Endothelial cell of umbilical vein (primary cell): ENCODE data around the gene JAZF1. TPM values are rescaled to one million over a fixed set of nuclear protein-coding genes. Genes with fewer than 3 reads are reported as not detected.

Experiments
- BruUV-seq: library from RNA; stranded (reverse); fragments of 400-500 nt; replicated peaks from 2 replicates; lab custom pipeline; 2021; lab: Mats Ljungman, UMichigan
- CTCF ChIA-PET: fragments of 300-600, 350-600 bp; sonication (Branson Sonifier 250); formaldehyde crosslinking; loops from one replicate; lab custom pipeline; 2021; ENCODE audit warnings: antibody characterized with exemption, inconsistent platforms; lab: Charles Lee
- POLR2A ChIA-PET: fragments of 300-600, 350-600 bp; sonication (Branson Sonifier 250); formaldehyde crosslinking; loops from one replicate; lab custom pipeline; 2021; ENCODE audit warnings: antibody characterized with exemption, inconsistent platforms; lab: Charles Lee
- DNase-seq: peaks from one replicate; pipeline ENCODE4 v3.0.0-alpha.2; 2011; ENCODE audit warnings: low read depth, low spot score
- FAIRE-seq: peaks from 2 replicates; lab custom pipeline; 2011; peaks lifted over from hg19 to GRCh38; lab: Jason Lieb, UNC
- H2AFZ ChIP-seq: 2 replicates; pipeline ENCODE4 v1.6.0; 2012; ENCODE audit warnings: low read depth, low read length, control low read depth, inconsistent platforms
- H3K27ac ChIP-seq: 2 replicates; pipeline ENCODE4 v1.5.1; 2011; ENCODE audit warnings: low read depth, mild to moderate bottlenecking, control low read depth, low read length, moderate library complexity; ENCODE audit not compliant: insufficient read depth
- H3K27me3 ChIP-seq, 2 experiments: 2 replicates each; pipeline versions ENCODE4 v1.6.0 to v1.6.1; 2011; ENCODE audit warnings: low read length in 2 of 2, mixed read lengths in 1 of 2; ENCODE audit not compliant: control insufficient read depth in 2 of 2, insufficient read depth in 2 of 2
- H3K36me3 ChIP-seq, 2 experiments: 2 replicates in 1 of 2; 3 replicates in 1 of 2; pipeline ENCODE4 v1.5.1; 2011; ENCODE audit warnings: low read length in 2 of 2, mild to moderate bottlenecking in 1 of 2, moderate library complexity in 1 of 2; ENCODE audit not compliant: control insufficient read depth in 2 of 2, insufficient read depth in 2 of 2; ENCODE audit errors: extremely low read depth in 1 of 2
- H3K4me1 ChIP-seq: 3 replicates; pipeline ENCODE4 v1.5.1; 2011; ENCODE audit warnings: mild to moderate bottlenecking, low read length; ENCODE audit not compliant: control insufficient read depth, insufficient read depth; ENCODE audit errors: extremely low read depth
- H3K4me2 ChIP-seq: 2 replicates; pipeline ENCODE4 v1.6.1; 2011; ENCODE audit warnings: low read length, control low read depth, mixed read lengths; ENCODE audit not compliant: insufficient read depth
- H3K4me3 ChIP-seq, 3 experiments: fragments of 200-600 bp in 1 of 3; sonication (generic), shearing (Covaris generic) in 1 of 3; replicated peaks in 1 of 3; 2 replicates each; pipeline ENCODE4 v1.5.1; 2011 to 2016; ENCODE audit warnings: control low read depth in 3 of 3, low read length in 3 of 3, mild to moderate bottlenecking in 2 of 3, inconsistent platforms in 1 of 3, low read depth in 1 of 3, moderate library complexity in 1 of 3; ENCODE audit not compliant: insufficient read depth in 1 of 3
- H3K79me2 ChIP-seq: 2 replicates; pipeline ENCODE4 v1.6.0; 2012; ENCODE audit warnings: low read length, inconsistent platforms; ENCODE audit not compliant: control insufficient read depth, insufficient read depth
- H3K9ac ChIP-seq: replicated peaks from 2 replicates; pipeline ENCODE3; 2011; ENCODE audit warnings: low read length, control low read depth; ENCODE audit not compliant: insufficient read depth; ENCODE audit errors: extremely low read depth
- H3K9me1 ChIP-seq: replicated peaks from 3 replicates; pipeline ENCODE4 v1.6.0; 2011; ENCODE audit warnings: mild to moderate bottlenecking, low read length; ENCODE audit not compliant: control insufficient read depth, insufficient read depth; ENCODE audit errors: extremely low read depth
- H3K9me3 ChIP-seq: replicated peaks from 2 replicates; pipeline ENCODE4 v1.5.1; 2012; ENCODE audit warnings: low read length, inconsistent platforms; ENCODE audit not compliant: control insufficient read depth, insufficient read depth
- H4K20me1 ChIP-seq: replicated peaks from 2 replicates; pipeline ENCODE3; 2011; ENCODE audit warnings: mild to moderate bottlenecking, low read length; ENCODE audit not compliant: control insufficient read depth, insufficient read depth; ENCODE audit errors: extremely low read depth
- EZH2 ChIP-seq: IDR thresholded peaks from 2 replicates; pipeline ENCODE4 v1.6.1; 2012; ENCODE audit warnings: borderline replicate concordance, low read depth, mild to moderate bottlenecking, moderate library complexity, low read length, inconsistent platforms; ENCODE audit not compliant: severe bottlenecking
- FOS ChIP-seq: IDR thresholded peaks from 2 replicates; pipeline ENCODE4 v1.6.1; 2011; ENCODE audit warnings: mild to moderate bottlenecking, low read length, moderate library complexity, borderline replicate concordance; ENCODE audit not compliant: insufficient read depth
- GATA2 ChIP-seq: IDR thresholded peaks from 2 replicates; pipeline ENCODE4 v1.7.0; 2011; ENCODE audit warnings: low read depth, mild to moderate bottlenecking, moderate library complexity, mixed read lengths, low read length; ENCODE audit not compliant: insufficient read length, insufficient read depth
- JUN ChIP-seq: IDR thresholded peaks from 2 replicates; pipeline ENCODE4 v1.6.1; 2011; ENCODE audit warnings: borderline replicate concordance, low read depth; ENCODE audit not compliant: insufficient read length, insufficient read depth
- MYC ChIP-seq: IDR thresholded peaks from one replicate; pipeline ENCODE4 v1.6.1; 2011; ENCODE audit warnings: mild to moderate bottlenecking, low read depth, low read length
- POLR2A ChIP-seq: IDR thresholded peaks from 2 replicates; pipeline ENCODE4 v1.6.1; 2012; ENCODE audit warnings: low read depth, mild to moderate bottlenecking, control low read depth, low read length
- POLR2AphosphoS5 ChIP-seq: IDR thresholded peaks from 2 replicates; pipeline ENCODE4 v1.6.1; 2012; ENCODE audit warnings: low read depth, mild to moderate bottlenecking, control low read depth, low read length, moderate library complexity; ENCODE audit not compliant: insufficient read depth
- dilution Hi-C: fragments of 300-500 bp; cut with MboI; formaldehyde crosslinking; loops from one replicate; pipeline ENCODE4 v1.15.0; 2019; ENCODE audit warnings: low sequenced_read_pairs; ENCODE audit not compliant: extremely low pct_ligation_motif_present
- intact Hi-C: fragments of 100-400 bp; cut with micrococcal nuclease; formaldehyde crosslinking; loops from one replicate; pipeline ENCODE4 v1.10.0; 2022
- polyA plus RNA-seq, 4 experiments: library from polyadenylated mRNA; depleted of rRNA in 3 of 4; stranded (reverse) in 3 of 4; unstranded in 1 of 4; fragments of >200 nt; gene quantifications; 2 replicates each; pipeline versions ENCODE4 v1.2.1 to v1.2.3, GENCODE V29; 2011 to 2012; ENCODE audit warnings: missing spikeins in 1 of 4
- total RNA-seq: library from RNA; stranded (reverse); gene quantifications from 2 replicates; pipeline ENCODE4 v1.2.3, GENCODE V29; 2021
- TF ChIP-seq, protein P1 (sequence below): IDR thresholded peaks from 2 replicates; pipeline ENCODE4 v1.6.1; 2011; ENCODE audit not compliant: insufficient read depth, insufficient read length
- TF ChIP-seq, protein P2 (sequence below), 2 donors: IDR thresholded peaks; 1 replicate in 1 of 2; 2 replicates in 1 of 2; pipeline ENCODE4 v1.5.1; 2011; ENCODE audit warnings: low read length in 2 of 2, mild to moderate bottlenecking in 2 of 2, moderate library complexity in 2 of 2, control low read depth in 1 of 2, inconsistent platforms in 1 of 2, low read depth in 1 of 2; ENCODE audit not compliant: insufficient read depth in 1 of 2; ENCODE audit errors: extremely low read depth in 1 of 2

JAZF1 gene
- total and polyA plus RNA-seq, 2 donors (not counting 3 experiments of a cell fraction or from before 2014, with no cell fraction given), result 2.5 to 16.9 TPM

DNA sequence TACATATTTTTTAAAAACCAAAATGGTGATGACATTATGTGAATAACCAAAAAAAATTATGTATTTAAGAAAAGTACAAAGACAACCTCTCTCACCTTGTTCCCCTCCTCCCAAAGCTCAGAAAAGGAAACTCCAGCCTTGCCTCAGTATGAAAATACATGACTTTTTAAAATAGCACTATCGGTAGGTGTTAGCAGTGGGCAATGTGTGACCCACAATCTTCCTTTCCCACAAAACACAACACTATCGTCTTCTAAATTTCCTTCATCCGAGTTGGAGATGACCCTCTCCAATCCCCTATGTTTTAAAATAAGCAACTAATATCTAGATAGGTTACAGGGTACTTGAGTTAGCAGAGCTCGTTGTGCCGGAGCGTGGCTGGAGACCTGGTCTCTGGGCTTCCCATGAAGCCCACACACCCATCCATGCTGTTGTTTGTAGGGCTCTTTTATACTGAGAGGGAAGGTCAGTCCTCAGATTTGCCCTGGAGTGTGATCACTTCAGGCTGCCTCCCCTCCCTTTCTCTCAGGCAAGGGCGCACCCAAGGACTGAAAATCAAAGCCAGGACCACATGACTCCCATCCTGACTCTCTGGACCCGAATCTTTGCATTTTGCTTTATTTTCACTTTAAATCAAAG lies 107.6 kb downstream of the JAZF1 start:
- intact Hi-C loops, result no loop called here
- peaks cover 7% of the 10 kb centered on the region for H4K20me1 ChIP-seq
- H3K9ac ChIP-seq, result no peak overlapping the region
- no peak overlapping the region for H3K4me3 ChIP-seq
- peaks cover 3% of the 10 kb centered on the region for H3K79me2 ChIP-seq
- no peaks in the 10 kb centered on the region for H3K36me3 ChIP-seq
- ChIA-PET CTCF (interaction anchor here (1.0 to 1.6 kb wide), 3 partner anchors 17 to 877 kb away, joined by 3 to 4 read pairs (median 3); no protein-coding TSS in a partner anchor), POLR2A (no interaction called here)
- H3K9me3 ChIP-seq, result no peaks in the 10 kb centered on the region
- no peak overlapping the region for H3K27ac ChIP-seq
- no peaks in the 10 kb centered on the region for H3K27me3 ChIP-seq
- no peak overlapping the region for H3K4me2 ChIP-seq
- no peak for DNase-seq
- no peak overlapping the region for H2AFZ ChIP-seq
- no peak for FAIRE-seq
- BruUV-seq, result no TSS peak
- peaks cover 2% of the 10 kb centered on the region for H3K4me1 ChIP-seq
- dilution Hi-C loops, result no loop called here
- TF ChIP-seq MYC (no peak), POLR2A (no peak), POLR2AphosphoS5 (no peak), EZH2 (no peak), GATA2 (no peak), JUN (no peak), FOS (no peak)
- TF ChIP-seq, protein P1, sequence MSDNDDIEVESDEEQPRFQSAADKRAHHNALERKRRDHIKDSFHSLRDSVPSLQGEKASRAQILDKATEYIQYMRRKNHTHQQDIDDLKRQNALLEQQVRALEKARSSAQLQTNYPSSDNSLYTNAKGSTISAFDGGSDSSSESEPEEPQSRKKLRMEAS, result no peak
- TF ChIP-seq, protein P2, sequence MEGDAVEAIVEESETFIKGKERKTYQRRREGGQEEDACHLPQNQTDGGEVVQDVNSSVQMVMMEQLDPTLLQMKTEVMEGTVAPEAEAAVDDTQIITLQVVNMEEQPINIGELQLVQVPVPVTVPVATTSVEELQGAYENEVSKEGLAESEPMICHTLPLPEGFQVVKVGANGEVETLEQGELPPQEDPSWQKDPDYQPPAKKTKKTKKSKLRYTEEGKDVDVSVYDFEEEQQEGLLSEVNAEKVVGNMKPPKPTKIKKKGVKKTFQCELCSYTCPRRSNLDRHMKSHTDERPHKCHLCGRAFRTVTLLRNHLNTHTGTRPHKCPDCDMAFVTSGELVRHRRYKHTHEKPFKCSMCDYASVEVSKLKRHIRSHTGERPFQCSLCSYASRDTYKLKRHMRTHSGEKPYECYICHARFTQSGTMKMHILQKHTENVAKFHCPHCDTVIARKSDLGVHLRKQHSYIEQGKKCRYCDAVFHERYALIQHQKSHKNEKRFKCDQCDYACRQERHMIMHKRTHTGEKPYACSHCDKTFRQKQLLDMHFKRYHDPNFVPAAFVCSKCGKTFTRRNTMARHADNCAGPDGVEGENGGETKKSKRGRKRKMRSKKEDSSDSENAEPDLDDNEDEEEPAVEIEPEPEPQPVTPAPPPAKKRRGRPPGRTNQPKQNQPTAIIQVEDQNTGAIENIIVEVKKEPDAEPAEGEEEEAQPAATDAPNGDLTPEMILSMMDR (IDR thresholded peaks at IDR 0.05; ENCODE audit: extremely low read depth in 1 of 2, insufficient read depth in 1 of 2, low read depth in 1 of 2, low read length in 2 of 2), result no peak
- no peaks in the 10 kb centered on the region for H3K9me1 ChIP-seq
